Right hindlimb (tissue), 1 donor: ENCODE measurements around the gene RNF13.

Experiments used
- DNase-seq: peaks from one replicate; pipeline ENCODE4 v3.0.0-alpha.2; 2018

The RNF13 gene

DNA sequence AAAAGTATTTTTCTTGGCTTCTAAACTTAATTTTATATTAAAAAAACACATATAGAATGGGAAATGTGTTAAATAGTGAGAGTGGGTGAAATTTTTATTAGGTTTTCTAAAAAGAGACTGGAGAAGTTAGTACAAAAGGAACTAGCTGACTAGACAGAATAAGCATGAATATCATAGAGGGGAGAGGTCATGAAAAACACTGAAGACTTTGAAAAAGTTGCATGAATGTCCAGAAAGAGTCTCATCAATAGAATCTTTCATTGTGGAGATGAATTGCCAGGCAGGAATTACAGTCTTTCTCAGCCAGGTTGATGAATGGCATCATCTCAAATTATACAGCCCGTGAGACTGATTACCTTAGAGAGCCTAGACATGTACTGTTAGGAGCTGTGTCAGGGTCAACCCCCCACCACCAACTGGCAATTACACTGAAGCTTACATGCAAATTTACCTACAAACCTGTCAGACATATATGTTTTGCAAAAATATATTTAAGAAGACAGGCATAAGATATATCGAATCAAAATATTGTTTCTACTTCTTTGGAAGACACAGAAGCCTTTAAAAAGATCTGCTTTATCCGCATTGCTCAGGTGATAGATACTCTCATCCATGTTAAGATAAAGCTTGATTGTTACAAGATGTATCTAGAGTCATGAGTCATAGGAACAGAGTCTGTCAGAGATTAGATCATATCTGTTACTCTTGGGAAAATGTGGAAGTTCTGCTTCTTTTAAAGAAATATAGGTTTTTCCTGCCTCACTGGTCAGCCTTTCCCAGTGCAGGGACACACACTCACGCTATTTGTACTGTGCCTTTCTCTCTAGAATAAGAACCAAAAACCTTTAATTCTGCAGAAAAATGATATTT, 192.5 kb downstream of the RNF13 start:
- no peak for DNase-seq

DNA sequence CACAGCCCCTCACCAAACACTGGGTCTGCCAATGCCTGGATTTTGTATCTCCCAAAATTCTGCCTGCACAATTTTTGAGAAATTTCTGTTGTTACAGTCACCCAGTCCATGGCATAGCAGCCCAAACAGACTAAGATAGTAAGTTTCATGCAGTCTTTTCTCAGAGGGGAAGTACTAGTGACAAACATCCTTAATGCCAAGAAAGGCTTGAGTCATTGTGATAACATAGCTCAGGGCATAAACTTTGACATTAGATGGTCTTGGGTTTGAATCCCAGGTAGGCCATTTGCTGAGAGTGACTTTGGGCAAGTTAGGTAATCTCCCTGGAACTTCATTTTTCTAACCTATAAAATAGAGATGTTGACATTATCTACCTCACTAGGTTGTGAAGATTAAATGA, 193.8 kb downstream of the RNF13 start:
- no peak for DNase-seq
